Gastrocnemius medialis (tissue), 4 donors: ENCODE data around the gene NUDT22. TPM values are rescaled to one million over a fixed set of nuclear protein-coding genes. Genes with fewer than 3 reads are reported as not detected.

Source experiments
- ATAC-seq, 2 donors: fragments of 150-250 bp; one replicate each; pipeline ENCODE4 v1.9.1; 2016
- DNase-seq, 2 donors: peaks; one replicate each; pipeline ENCODE4 v3.0.0-alpha.2; 2019
- H3K27ac ChIP-seq, 4 donors: fragments of 200-600 bp; sonication (generic); 1 replicate in 1 of 4; 2 replicates in 3 of 4; pipeline ENCODE4 v1.5.1; 2016 to 2018; ENCODE audit warnings: mild to moderate bottlenecking in 2 of 4, moderate library complexity in 1 of 4
- H3K27me3 ChIP-seq, 3 donors: fragments of 200-600 bp; sonication (generic) in 2 of 3; 1 replicate in 1 of 3; 2 replicates in 2 of 3; pipeline versions ENCODE4 v1.5.1 to v1.6.0; 2016 to 2019; ENCODE audit warnings: mild to moderate bottlenecking in 1 of 3, moderate library complexity in 1 of 3
- H3K36me3 ChIP-seq, 2 donors: fragments of 200-600 bp; sonication (generic) in 1 of 2; one replicate each; pipeline ENCODE4 v1.5.1; 2017 to 2018
- H3K4me1 ChIP-seq, 2 donors: fragments of 200-600 bp; sonication (generic) in 1 of 2; one replicate each; pipeline ENCODE4 v1.5.1; 2016 to 2017; ENCODE audit warnings: mild to moderate bottlenecking in 2 of 2
- H3K4me3 ChIP-seq, 4 donors: fragments of 200-600 bp; sonication (generic) in 3 of 4; 1 replicate in 1 of 4; 2 replicates in 3 of 4; pipeline ENCODE4 v1.5.1; 2016 to 2019; ENCODE audit warnings: mild to moderate bottlenecking in 2 of 4
- H3K9me3 ChIP-seq, 3 donors: fragments of 200-600 bp; sonication (generic) in 2 of 3; 1 replicate in 1 of 3; 2 replicates in 2 of 3; pipeline ENCODE4 v1.5.1; 2016 to 2019
- POLR2A ChIP-seq, 2 donors: fragments of 450-650 bp; IDR thresholded peaks; one replicate each; pipeline ENCODE4 v1.6.1; 2017; ENCODE audit warnings: antibody characterized with exemption in 2 of 2, mild to moderate bottlenecking in 2 of 2, moderate library complexity in 2 of 2
- in situ Hi-C, 4 donors: fragments of 200-750 bp; cut with MboI; loops; one replicate each; pipeline versions ENCODE4 v1.15.0 to v1.8.0; 2017; ENCODE audit warnings: low sequenced_read_pairs in 4 of 4
- intact Hi-C: fragments of 100-400 bp; cut with DNase I; formaldehyde crosslinking; loops from one replicate; pipeline ENCODE4 v1.15.1; 2023; ENCODE audit warnings: low total_unique reads
- total RNA-seq, 4 donors: library from RNA; depleted of rRNA; stranded (reverse); fragments of >200 nt; gene quantifications; one replicate each; pipeline versions ENCODE4 v1.1.0 to v1.2.3, GENCODE V29; 2016
- TF ChIP-seq, protein P1 (sequence below), 5 experiments: fragments of 450-650 bp in 3 of 5; fragments of 200-600 bp in 2 of 5; sonication (generic) in 2 of 5; IDR thresholded peaks in 4 of 5; conservative IDR thresholded peaks in 1 of 5; 1 replicate in 4 of 5; 2 replicates in 1 of 5; pipeline ENCODE4 v1.5.1; 2016 to 2019; ENCODE audit warnings: antibody characterized with exemption in 5 of 5, mild to moderate bottlenecking in 3 of 5, moderate library complexity in 3 of 5

Gene NUDT22
- total RNA-seq, 4 donors from 2014 or later: 32.3 to 70.7 (median 53.4) TPM

DNA sequence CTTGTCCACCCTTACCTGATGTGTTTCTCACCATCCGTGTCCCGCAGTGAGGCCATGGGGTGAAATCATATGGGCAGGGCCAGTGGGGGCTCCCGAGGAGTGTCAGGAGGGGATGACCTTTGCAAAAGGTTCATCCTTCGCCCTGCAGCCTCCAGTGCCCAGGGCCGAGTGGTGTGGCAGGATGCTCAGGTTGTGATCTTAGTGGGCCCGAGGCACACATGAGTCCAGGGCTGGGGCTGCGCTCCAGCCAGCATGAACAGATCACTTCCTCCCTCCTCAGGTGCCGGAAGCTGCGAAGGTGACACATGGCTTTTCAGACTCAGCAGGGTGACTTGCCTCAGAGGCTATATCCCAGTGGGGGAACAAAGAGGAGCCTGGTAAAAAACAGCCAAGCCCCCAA, 12.0 kb downstream of the NUDT22 start:
- Histone ChIP-seq H3K27ac (peak overlapping the region in 1 of 4 donors; percentile 100), H3K9me3 (no peaks in the 10 kb centered on the region), H3K27me3 (no peaks in the 10 kb centered on the region), H3K36me3 (peaks cover 0 to 5% of the 10 kb centered on the region in 2 donors), H3K4me1 (peaks cover 29 to 41% of the 10 kb centered on the region in 2 donors), H3K4me3 (no peak overlapping the region)
- no peak for DNase-seq
- TF ChIP-seq, protein P1, sequence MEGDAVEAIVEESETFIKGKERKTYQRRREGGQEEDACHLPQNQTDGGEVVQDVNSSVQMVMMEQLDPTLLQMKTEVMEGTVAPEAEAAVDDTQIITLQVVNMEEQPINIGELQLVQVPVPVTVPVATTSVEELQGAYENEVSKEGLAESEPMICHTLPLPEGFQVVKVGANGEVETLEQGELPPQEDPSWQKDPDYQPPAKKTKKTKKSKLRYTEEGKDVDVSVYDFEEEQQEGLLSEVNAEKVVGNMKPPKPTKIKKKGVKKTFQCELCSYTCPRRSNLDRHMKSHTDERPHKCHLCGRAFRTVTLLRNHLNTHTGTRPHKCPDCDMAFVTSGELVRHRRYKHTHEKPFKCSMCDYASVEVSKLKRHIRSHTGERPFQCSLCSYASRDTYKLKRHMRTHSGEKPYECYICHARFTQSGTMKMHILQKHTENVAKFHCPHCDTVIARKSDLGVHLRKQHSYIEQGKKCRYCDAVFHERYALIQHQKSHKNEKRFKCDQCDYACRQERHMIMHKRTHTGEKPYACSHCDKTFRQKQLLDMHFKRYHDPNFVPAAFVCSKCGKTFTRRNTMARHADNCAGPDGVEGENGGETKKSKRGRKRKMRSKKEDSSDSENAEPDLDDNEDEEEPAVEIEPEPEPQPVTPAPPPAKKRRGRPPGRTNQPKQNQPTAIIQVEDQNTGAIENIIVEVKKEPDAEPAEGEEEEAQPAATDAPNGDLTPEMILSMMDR (IDR thresholded peaks at IDR 0.05 in 4 of 5, conservative IDR thresholded peaks at IDR 0.05 in 1 of 5): no peak
- no peak for TF ChIP-seq POLR2A (IDR thresholded peaks at IDR 0.05)
- ATAC-seq: no peak
- intact Hi-C loops: no loop called here
- in situ Hi-C loops: no loop called here

DNA sequence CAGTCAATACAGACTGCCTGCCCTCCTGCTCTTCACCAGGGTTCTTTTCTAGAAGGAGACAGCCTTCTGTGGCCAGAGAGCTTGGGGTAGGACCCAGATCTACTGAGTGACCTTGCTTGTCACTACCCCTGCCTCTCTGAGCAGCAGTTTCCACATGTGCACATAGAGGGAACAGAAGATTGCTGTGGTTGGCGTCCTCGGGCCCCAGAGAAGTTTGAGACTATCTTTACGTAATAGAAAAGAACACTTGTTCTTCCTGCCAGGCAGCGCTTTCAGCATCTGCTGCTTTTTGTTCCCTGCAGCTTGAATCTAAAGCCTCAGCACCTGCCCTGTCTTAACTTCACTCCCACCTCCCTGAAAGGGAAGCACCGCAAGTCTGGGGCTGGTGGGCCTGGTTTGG, 12.9 kb downstream of the NUDT22 start:
- Histone ChIP-seq H3K36me3 (peaks cover 0 to 10% of the 10 kb centered on the region in 2 donors), H3K4me3 (no peak overlapping the region), H3K27me3 (no peaks in the 10 kb centered on the region), H3K4me1 (peaks cover 27 to 43% of the 10 kb centered on the region in 2 donors), H3K27ac (peak overlapping the region in 3 of 4 donors; percentile 92 to 100 (median 93)), H3K9me3 (no peaks in the 10 kb centered on the region)
- TF ChIP-seq POLR2A (IDR thresholded peaks at IDR 0.05): no peak
- TF ChIP-seq, protein P1 (IDR thresholded peaks at IDR 0.05 in 4 of 5, conservative IDR thresholded peaks at IDR 0.05 in 1 of 5): no peak
- intact Hi-C loops (no loop called here), in situ Hi-C loops (no loop called here)
- DNase-seq (no peak), ATAC-seq (no peak)

DNA sequence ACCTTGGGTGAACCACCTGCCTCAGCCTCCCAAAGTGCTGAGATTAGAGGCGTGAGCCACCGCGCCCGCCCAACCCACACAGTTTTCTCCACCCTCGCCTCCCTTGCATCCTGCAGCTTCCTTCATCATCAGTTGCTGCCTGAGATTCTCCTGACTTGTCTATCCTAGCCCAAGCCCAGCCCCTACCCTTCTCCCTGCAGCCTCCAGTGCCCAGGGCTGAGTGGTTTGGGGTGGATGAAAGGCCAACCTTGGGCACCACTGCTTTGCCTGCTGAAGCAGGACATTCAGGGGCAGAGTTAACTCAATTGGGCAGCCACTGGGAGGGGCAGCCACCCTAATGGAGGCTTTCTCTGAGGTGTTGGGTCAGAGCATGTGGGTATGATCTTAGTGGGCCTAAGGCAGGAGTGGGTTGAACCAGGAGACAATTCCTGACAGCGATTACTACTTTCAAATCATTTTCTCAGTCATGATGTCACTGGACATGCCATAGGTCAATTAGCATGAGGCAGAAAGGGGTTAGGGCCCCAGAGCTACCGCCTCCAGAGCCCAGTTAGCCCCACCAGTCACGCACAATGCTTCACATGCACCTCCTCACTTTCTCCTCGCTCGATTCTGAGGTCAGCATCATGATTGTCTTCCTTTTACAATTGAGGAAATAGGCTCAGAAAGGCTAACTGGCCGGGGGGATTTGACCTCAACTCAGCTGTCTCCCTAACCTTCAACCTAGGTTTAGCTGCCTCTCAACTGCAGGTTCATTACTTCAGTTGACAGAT, 13.8 kb downstream of the NUDT22 start:
- TF ChIP-seq, protein P1 (IDR thresholded peaks at IDR 0.05 in 4 of 5, conservative IDR thresholded peaks at IDR 0.05 in 1 of 5): no peak
- no peak for TF ChIP-seq POLR2A (IDR thresholded peaks at IDR 0.05)
- intact Hi-C loops: loop anchor here (2.0 to 10.0 kb wide), 2 partner anchors 31 to 635 kb away; partner anchors contain the start of gene EHD1
- peak overlapping the region; percentile 85 to 96 (median 86) for H3K4me3 ChIP-seq
- no peaks in the 10 kb centered on the region for H3K27me3 ChIP-seq
- ATAC-seq: no peak
- H3K4me1 ChIP-seq: peaks cover 32 to 45% of the 10 kb centered on the region in 2 donors
- peak overlapping the region; percentile 92 to 100 (median 96) for H3K27ac ChIP-seq
- peaks cover 0 to 13% of the 10 kb centered on the region in 2 donors for H3K36me3 ChIP-seq
- no peak for DNase-seq
- in situ Hi-C loops: no loop called here
- no peaks in the 10 kb centered on the region for H3K9me3 ChIP-seq

DNA sequence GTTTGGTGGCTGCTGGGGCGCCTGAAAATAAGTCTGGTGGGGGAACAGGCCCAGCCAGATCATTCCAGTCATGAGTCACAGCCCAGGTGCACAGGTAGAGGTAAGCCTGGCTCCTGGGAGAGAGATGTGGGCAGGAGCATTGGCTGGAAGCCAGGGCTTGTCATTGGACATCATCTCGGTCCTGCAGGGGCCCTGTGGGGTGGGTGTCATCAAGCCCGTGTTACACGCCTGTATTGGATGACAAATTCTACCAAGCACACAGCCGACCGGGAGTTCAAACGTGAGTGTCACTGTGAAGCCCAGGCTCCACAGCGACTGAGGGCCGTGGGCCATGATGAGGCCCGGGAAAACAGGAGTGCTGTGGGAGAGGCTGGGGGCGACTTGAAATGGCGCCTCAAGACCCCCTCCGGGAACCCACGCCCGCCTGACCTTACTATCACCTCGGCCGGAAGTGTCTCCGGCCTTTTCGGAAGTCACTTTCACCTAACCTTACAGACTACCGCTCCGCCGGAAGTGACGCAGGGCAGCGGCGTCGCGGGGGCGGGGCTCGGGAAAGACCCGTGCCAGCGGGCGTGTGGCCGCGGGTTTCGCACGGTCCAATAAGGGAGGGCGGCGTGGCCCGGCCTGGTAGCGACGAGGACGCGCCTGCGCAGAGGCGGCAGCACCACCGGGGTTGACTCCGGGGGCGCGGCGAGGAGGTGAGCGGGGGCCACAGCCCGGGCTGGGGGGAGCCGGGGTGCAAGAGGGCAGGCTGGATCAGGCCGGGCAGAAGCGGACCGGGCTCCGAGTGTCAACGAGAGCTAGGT, 14.6 kb downstream of the NUDT22 start, which contains the start of gene FKBP2:
Gene FKBP2, plus strand, starts transcription at position 661 of the 806 bp plus-strand sequence. CDS start 1,293 bp downstream, outside the sequence.
- intact Hi-C loops: loop anchor here (2.0 to 10.0 kb wide), 2 partner anchors 30 to 634 kb away; partner anchors contain the start of gene EHD1
- in situ Hi-C loops: no loop called here

More for the DNA sequence above, 14.6 kb downstream of the NUDT22 start, which contains the start of gene FKBP2:
- peaks cover 0 to 13% of the 10 kb centered on the region in 2 donors for H3K36me3 ChIP-seq
- H3K9me3 ChIP-seq: no peaks in the 10 kb centered on the region
- H3K4me3 ChIP-seq: peak within 1 kb of the TSS; percentile 85 to 96 (median 91)
- TF ChIP-seq POLR2A (IDR thresholded peaks at IDR 0.05): peak; percentile 97 to 98
- TF ChIP-seq, protein P1 (IDR thresholded peaks at IDR 0.05 in 4 of 5, conservative IDR thresholded peaks at IDR 0.05 in 1 of 5): no peak
- peak; percentile 64 to 69 for ATAC-seq
- H3K27me3 ChIP-seq: no peaks in the 10 kb centered on the region
- peaks cover 33 to 42% of the 10 kb centered on the region in 2 donors for H3K4me1 ChIP-seq
- H3K27ac ChIP-seq: peak within 1 kb of the TSS; percentile 92 to 100 (median 96)
- peak; percentile 94 to 98 for DNase-seq
